HepG2 (cell line): ENCODE data around the gene LLGL1. TPM values are rescaled to one million over a fixed set of nuclear protein-coding genes. Genes with fewer than 3 reads are reported as not detected.
A peak's percentile ranks its signal among the peaks of the same experiment; 100 is the strongest.

Source experiments
- DNMT3B ChIP-seq: conservative IDR thresholded peaks from 2 replicates; pipeline ENCODE4 v1.6.1; 2016; ENCODE audit warnings: missing biosample characterization, control low read depth
- JUN ChIP-seq: sonication (generic); formaldehyde crosslinking; IDR thresholded peaks from 2 replicates; pipeline ENCODE4 v1.4.0; 2020; ENCODE audit warnings: mild to moderate bottlenecking, missing genetic modification reagents
- NR2C2 ChIP-seq: sonication (generic); formaldehyde crosslinking; IDR thresholded peaks from 2 replicates; pipeline ENCODE4 v1.4.0; 2020; ENCODE audit warnings: missing genetic modification reagents, mild to moderate bottlenecking, moderate library complexity, borderline replicate concordance
- ZNF282 ChIP-seq: fragments of 450-650 bp; IDR thresholded peaks from 2 replicates; pipeline ENCODE4 v1.6.1; 2018; ENCODE audit not compliant: partially characterized antibody
- ZNF30 ChIP-seq: sonication (generic); formaldehyde crosslinking; IDR thresholded peaks from 2 replicates; pipeline ENCODE4 v1.5.0; 2020; ENCODE audit warnings: mild to moderate bottlenecking, missing genetic modification reagents
- ZNF317 ChIP-seq: sonication (generic); formaldehyde crosslinking; IDR thresholded peaks from 2 replicates; pipeline ENCODE4 v1.5.0; 2020; ENCODE audit warnings: mild to moderate bottlenecking, missing genetic modification reagents
- ZNF496 ChIP-seq: sonication (generic); formaldehyde crosslinking; IDR thresholded peaks from 2 replicates; pipeline ENCODE4 v1.8.1; 2023; ENCODE audit warnings: mild to moderate bottlenecking, moderate library complexity, missing genetic modification reagents; ENCODE audit not compliant: insufficient replicate concordance
- ZNF574 ChIP-seq: sonication (generic); formaldehyde crosslinking; IDR thresholded peaks from 2 replicates; pipeline ENCODE4 v1.4.0; 2020; ENCODE audit warnings: missing genetic modification reagents
- ZNF678 ChIP-seq: sonication (generic); formaldehyde crosslinking; IDR thresholded peaks from 2 replicates; pipeline ENCODE4 v1.4.0; 2020; ENCODE audit warnings: mild to moderate bottlenecking, missing genetic modification reagents
- ZNF773 ChIP-seq: sonication (generic); formaldehyde crosslinking; IDR thresholded peaks from 2 replicates; pipeline ENCODE4 v1.4.0; 2020; ENCODE audit warnings: missing genetic modification reagents, borderline replicate concordance
- polyA plus RNA-seq, 8 experiments: library from polyadenylated mRNA; depleted of rRNA in 3 of 8; stranded (reverse) in 7 of 8; unstranded in 1 of 8; fragments of >200 nt; fragmentation: Illumina TruSeq in 4 of 8; extraction: Trizol in 4 of 8; gene quantifications; 2 replicates each; pipeline versions ENCODE4 v1.2.1 to v1.2.3, GENCODE V29; 2011 to 2016; ENCODE audit warnings: low read depth in 4 of 8, missing spikeins in 1 of 8, mixed read lengths in 1 of 8; ENCODE audit not compliant: insufficient read depth in 1 of 8
- total RNA-seq, 5 experiments: library from RNA; depleted of rRNA; stranded (reverse); fragments of >200 nt; fragmentation: Illumina TruSeq; extraction: Trizol; gene quantifications; 2 replicates each; pipeline ENCODE4 v1.2.3, GENCODE V29; 2016; ENCODE audit warnings: low read depth in 1 of 5
- TF ChIP-seq, protein P1 (sequence below): sonication (generic); formaldehyde crosslinking; IDR thresholded peaks from 2 replicates; pipeline ENCODE4 v1.4.0; 2020; ENCODE audit warnings: missing genetic modification reagents
- TF ChIP-seq, protein P2 (sequence below), 2 experiments: sonication (generic) in 1 of 2; formaldehyde crosslinking in 1 of 2; IDR thresholded peaks; 2 replicates each; pipeline versions ENCODE4 v1.4.0 to v1.6.1; 2016 to 2020; ENCODE audit warnings: borderline replicate concordance in 1 of 2, low read depth in 1 of 2, mild to moderate bottlenecking in 1 of 2, missing genetic modification reagents in 1 of 2
- TF ChIP-seq, protein P3 (sequence below): sonication (generic); formaldehyde crosslinking; IDR thresholded peaks from 2 replicates; pipeline ENCODE4 v1.5.1; 2020; ENCODE audit warnings: mild to moderate bottlenecking, missing genetic modification reagents, borderline replicate concordance
- TF ChIP-seq, protein P4 (sequence below): sonication (generic); formaldehyde crosslinking; IDR thresholded peaks from 2 replicates; pipeline ENCODE4 v1.5.1; 2020; ENCODE audit warnings: missing genetic modification reagents, mild to moderate bottlenecking, borderline replicate concordance

Gene LLGL1
- total and polyA plus RNA-seq, 2 of the 13 experiments (the other 11 are each of a cell fraction or from before 2014, with no cell fraction given): 15.0 to 15.3 TPM

DNA sequence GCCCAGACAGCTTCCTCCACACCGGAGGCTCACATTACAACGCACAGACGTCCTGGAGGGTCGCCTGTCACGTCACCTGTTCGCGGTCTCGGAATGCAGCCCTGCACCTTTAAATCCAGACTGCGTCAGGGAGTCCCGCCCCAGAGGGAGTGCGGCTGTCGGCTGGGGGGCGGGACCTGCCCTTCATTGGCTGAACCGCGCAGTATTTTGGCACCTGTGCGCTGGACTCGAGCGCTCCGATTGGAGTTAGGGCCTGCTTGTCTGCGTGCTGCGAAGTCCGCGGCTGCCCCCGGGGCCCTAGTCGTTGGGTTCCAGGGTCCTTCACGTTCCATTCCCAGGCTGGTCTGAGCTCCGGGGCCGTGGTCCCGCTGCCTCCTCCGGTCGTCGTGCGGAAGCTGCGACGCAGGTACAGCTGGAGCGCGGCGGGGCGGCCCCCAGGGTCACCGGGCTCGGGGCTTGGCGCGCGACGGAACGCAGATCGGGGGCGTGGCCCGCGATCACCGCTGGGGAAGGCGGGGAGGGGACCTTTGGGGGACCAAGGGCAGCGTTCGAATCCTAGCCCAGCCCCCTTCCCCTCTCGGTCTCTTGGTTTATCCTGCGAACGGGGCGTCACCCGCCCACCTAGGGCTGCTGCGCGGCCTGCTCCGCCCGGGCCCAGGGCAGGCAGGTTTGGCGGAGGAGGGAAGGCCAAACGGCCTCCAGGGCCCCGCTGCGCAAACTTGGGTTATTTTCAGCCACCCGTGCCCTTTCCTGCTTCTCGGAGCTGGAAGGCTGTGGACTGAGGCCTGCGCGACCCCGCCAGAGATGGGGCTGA is 35.1 kb downstream of the LLGL1 start, which contains the start of gene MIEF2 (continued):
- TF ChIP-seq, protein P1, sequence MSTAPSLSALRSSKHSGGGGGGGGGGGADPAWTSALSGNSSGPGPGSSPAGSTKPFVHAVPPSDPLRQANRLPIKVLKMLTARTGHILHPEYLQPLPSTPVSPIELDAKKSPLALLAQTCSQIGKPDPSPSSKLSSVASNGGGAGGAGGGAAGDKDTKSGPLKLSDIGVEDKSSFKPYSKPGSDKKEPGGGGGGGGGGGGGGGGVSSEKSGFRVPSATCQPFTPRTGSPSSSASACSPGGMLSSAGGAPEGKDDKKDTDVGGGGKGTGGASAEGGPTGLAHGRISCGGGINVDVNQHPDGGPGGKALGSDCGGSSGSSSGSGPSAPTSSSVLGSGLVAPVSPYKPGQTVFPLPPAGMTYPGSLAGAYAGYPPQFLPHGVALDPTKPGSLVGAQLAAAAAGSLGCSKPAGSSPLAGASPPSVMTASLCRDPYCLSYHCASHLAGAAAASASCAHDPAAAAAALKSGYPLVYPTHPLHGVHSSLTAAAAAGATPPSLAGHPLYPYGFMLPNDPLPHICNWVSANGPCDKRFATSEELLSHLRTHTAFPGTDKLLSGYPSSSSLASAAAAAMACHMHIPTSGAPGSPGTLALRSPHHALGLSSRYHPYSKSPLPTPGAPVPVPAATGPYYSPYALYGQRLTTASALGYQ (CRISPR knock-in tag): 0 out of 2 replicates have a peak, but pooled peaks have one; percentile 35
- TF ChIP-seq, protein P2, sequence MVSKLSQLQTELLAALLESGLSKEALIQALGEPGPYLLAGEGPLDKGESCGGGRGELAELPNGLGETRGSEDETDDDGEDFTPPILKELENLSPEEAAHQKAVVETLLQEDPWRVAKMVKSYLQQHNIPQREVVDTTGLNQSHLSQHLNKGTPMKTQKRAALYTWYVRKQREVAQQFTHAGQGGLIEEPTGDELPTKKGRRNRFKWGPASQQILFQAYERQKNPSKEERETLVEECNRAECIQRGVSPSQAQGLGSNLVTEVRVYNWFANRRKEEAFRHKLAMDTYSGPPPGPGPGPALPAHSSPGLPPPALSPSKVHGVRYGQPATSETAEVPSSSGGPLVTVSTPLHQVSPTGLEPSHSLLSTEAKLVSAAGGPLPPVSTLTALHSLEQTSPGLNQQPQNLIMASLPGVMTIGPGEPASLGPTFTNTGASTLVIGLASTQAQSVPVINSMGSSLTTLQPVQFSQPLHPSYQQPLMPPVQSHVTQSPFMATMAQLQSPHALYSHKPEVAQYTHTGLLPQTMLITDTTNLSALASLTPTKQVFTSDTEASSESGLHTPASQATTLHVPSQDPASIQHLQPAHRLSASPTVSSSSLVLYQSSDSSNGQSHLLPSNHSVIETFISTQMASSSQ (IDR thresholded peaks at IDR 0.05; ENCODE audit: low read depth): no peak
- TF ChIP-seq, protein P2 (CRISPR knock-in tag; IDR thresholded peaks at IDR 0.05; ENCODE audit: borderline replicate concordance): peak; percentile 62; the same call in 1 of the 2 replicates
- TF ChIP-seq ZNF30 (CRISPR knock-in tag) (no peak), ZNF574 (CRISPR knock-in tag) (peak; percentile 50), JUN (CRISPR knock-in tag) (no peak; the same call in 1 of the 2 replicates), ZNF773 (peak; percentile 43; the same call in 1 of the 2 replicates), ZNF282 (no peak), NR2C2 (CRISPR knock-in tag) (peak; percentile 37), ZNF496 (CRISPR knock-in tag) (no peak), DNMT3B (CRISPR knock-in tag) (no peak), ZNF317 (CRISPR knock-in tag) (peak; percentile 29; the same call in 1 of the 2 replicates), ZNF678 (CRISPR knock-in tag) (peak; percentile 35; the same call in 1 of the 2 replicates)
- TF ChIP-seq, protein P3, sequence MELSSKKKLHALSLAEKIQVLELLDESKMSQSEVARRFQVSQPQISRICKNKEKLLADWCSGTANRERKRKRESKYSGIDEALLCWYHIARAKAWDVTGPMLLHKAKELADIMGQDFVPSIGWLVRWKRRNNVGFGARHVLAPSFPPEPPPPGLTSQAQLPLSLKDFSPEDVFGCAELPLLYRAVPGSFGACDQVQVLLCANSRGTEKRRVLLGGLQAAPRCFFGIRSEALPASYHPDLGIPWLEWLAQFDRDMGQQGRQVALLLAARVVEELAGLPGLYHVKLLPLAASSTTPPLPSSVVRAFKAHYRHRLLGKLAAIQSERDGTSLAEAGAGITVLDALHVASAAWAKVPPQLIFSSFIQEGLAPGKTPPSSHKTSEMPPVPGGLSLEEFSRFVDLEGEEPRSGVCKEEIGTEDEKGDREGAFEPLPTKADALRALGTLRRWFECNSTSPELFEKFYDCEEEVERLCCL (CRISPR knock-in tag): peak; percentile 79; the same call in 1 of the 2 replicates
- TF ChIP-seq, protein P4, sequence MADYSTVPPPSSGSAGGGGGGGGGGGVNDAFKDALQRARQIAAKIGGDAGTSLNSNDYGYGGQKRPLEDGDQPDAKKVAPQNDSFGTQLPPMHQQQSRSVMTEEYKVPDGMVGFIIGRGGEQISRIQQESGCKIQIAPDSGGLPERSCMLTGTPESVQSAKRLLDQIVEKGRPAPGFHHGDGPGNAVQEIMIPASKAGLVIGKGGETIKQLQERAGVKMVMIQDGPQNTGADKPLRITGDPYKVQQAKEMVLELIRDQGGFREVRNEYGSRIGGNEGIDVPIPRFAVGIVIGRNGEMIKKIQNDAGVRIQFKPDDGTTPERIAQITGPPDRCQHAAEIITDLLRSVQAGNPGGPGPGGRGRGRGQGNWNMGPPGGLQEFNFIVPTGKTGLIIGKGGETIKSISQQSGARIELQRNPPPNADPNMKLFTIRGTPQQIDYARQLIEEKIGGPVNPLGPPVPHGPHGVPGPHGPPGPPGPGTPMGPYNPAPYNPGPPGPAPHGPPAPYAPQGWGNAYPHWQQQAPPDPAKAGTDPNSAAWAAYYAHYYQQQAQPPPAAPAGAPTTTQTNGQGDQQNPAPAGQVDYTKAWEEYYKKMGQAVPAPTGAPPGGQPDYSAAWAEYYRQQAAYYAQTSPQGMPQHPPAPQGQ (CRISPR knock-in tag): no peak
